ENCODE measurements around the gene TFF3.

Gene TFF3

GRCh38 chr21:42278451-42279149, 36.6 kb downstream of the TFF3 start:
- CTCF ChIA-PET, result interaction anchor here (0.6 to 0.7 kb wide), 3 partner anchors 161 to 279 kb away, joined by 3 to 4 read pairs (median 3); no protein-coding TSS in a partner anchor
- POLR2A ChIA-PET (ENCODE audit: low non-redundant PET), result no interaction called here
- no peak for DNase-seq (ENCODE audit: low spot score)
- TF ChIP-seq CTCF (conservative IDR thresholded peaks at IDR 0.05; ENCODE audit: low read depth), result no peak
- no peak overlapping the region for H3K27ac ChIP-seq

GRCh38 chr21:42277593-42277992, 37.6 kb downstream of the TFF3 start:
- no peak overlapping the region for H3K27ac ChIP-seq
- CTCF ChIA-PET, result interaction anchor here (0.5 to 0.7 kb wide), 2 partner anchors 32 to 37 kb away, joined by 3 read pairs; no protein-coding TSS in a partner anchor
- TF ChIP-seq CTCF (conservative IDR thresholded peaks at IDR 0.05; ENCODE audit: low read depth), result no peak
- POLR2A ChIA-PET (ENCODE audit: low non-redundant PET), result no interaction called here
- DNase-seq (ENCODE audit: low spot score), result no peak

- H3K27ac ChIP-seq, result no peak overlapping the region
- no peak for TF ChIP-seq CTCF (conservative IDR thresholded peaks at IDR 0.05; ENCODE audit: low read depth)
- no peak for DNase-seq (ENCODE audit: low spot score)
- POLR2A ChIA-PET (ENCODE audit: low non-redundant PET), result no interaction called here
- CTCF ChIA-PET, result no interaction called here
Observed at GRCh38 chr21:42276526-42277154, 38.6 kb downstream of the TFF3 start.

- H3K27ac ChIP-seq, result no peak overlapping the region
- no peak for DNase-seq (ENCODE audit: low spot score)
- ChIA-PET CTCF (no interaction called here), POLR2A (ENCODE audit: low non-redundant PET) (no interaction called here)
- no peak for TF ChIP-seq CTCF (conservative IDR thresholded peaks at IDR 0.05; ENCODE audit: low read depth)
Observed at GRCh38 chr21:42276076-42276475, 39.1 kb downstream of the TFF3 start.

- no peak for TF ChIP-seq CTCF (conservative IDR thresholded peaks at IDR 0.05; ENCODE audit: low read depth)
- H3K27ac ChIP-seq, result no peak overlapping the region
- no peak for DNase-seq (ENCODE audit: low spot score)
- ChIA-PET CTCF (interaction anchor here (1.1 kb wide), 1 partner anchor 12 kb away, joined by 3 read pairs; no protein-coding TSS in a partner anchor), POLR2A (ENCODE audit: low non-redundant PET) (no interaction called here)
Observed at GRCh38 chr21:42272984-42273600, 42.1 kb downstream of the TFF3 start.

- H3K27ac ChIP-seq, result no peak overlapping the region
- ChIA-PET POLR2A (ENCODE audit: low non-redundant PET) (no interaction called here), CTCF (interaction anchor here (1.1 kb wide), 1 partner anchor 11 kb away, joined by 3 read pairs; no protein-coding TSS in a partner anchor)
- no peak for TF ChIP-seq CTCF (conservative IDR thresholded peaks at IDR 0.05; ENCODE audit: low read depth)
- DNase-seq (ENCODE audit: low spot score), result no peak
Observed at GRCh38 chr21:42272109-42272962, 42.9 kb downstream of the TFF3 start.
